ENCODE data around the gene NLRC3. TPM values are rescaled to one million over a fixed set of nuclear protein-coding genes. Genes with fewer than 3 reads are reported as not detected.

NLRC3 gene
- total RNA-seq, 4 donors from 2014 or later: under 0.01 to 1.5 (median 0.68) TPM

Other genes with a start within 250 kb of the NLRC3 start
- under 1 TPM in 2 of 4 donors, not detected in 2; 0.52 to 0.69 TPM for gene OR2C1, start 221.5 kb downstream of the NLRC3 start, total RNA-seq
- 10 to 100 TPM in 3 of 4 donors, 1 to 10 TPM in 1; 1.8 to 27.6 (median 16.1) TPM for gene ZSCAN32, start 176.4 kb downstream of the NLRC3 start, total RNA-seq
- 10 to 100 TPM in 3 of 4 donors, 1 to 10 TPM in 1; 5.6 to 16.2 (median 12.3) TPM for gene ZNF174, start 176.2 kb downstream of the NLRC3 start, total RNA-seq
- gene ZNF597, start 133.9 kb downstream of the NLRC3 start, total RNA-seq: 1 to 10 TPM; 1.3 to 5.2 (median 2.7) TPM
- gene NAA60, start 133.7 kb downstream of the NLRC3 start, total RNA-seq: 10 to 100 TPM; 17.4 to 45.1 (median 27.9) TPM
- not detected for gene C16orf90, start 81.9 kb downstream of the NLRC3 start, total RNA-seq
- gene CLUAP1, start 76.4 kb downstream of the NLRC3 start, total RNA-seq: 10 to 100 TPM; 33.9 to 55.0 (median 43.1) TPM
- 1 to 10 TPM; 1.2 to 6.2 (median 4.8) TPM for gene SLX4, start 34.2 kb upstream of the NLRC3 start, total RNA-seq
- gene DNASE1, start 77.3 kb upstream of the NLRC3 start, total RNA-seq: 10 to 100 TPM in 2 of 4 donors, 1 to 10 TPM in 2; 3.2 to 34.3 (median 13.8) TPM
- gene TRAP1, start 140.1 kb upstream of the NLRC3 start, total RNA-seq: 100 to 1,000 TPM in 2 of 4 donors, 10 to 100 TPM in 2; 54.8 to 119 (median 84.8) TPM

Data from uterus (tissue), 4 donors.